GM23248 (cell line): Measurements from ENCODE around the gene HIPK2. TPM values are rescaled to one million over a fixed set of nuclear protein-coding genes. Genes with fewer than 3 reads are reported as not detected.
A peak's percentile ranks its signal among the peaks of the same experiment; 100 is the strongest.

Experiments used
- DNase-seq: peaks from one replicate; pipeline ENCODE4 v3.0.0-alpha.2; 2015
- H2AFZ ChIP-seq: fragments of 200-600 bp; sonication (generic); 2 replicates; pipeline ENCODE4 v1.6.1; 2016; ENCODE audit warnings: antibody characterized with exemption
- H3F3A ChIP-seq: fragments of 200-600 bp; sonication (generic); 2 replicates; pipeline ENCODE4 v1.6.1; 2016; ENCODE audit warnings: mild to moderate bottlenecking, antibody characterized with exemption, mixed run types; ENCODE audit not compliant: insufficient read depth
- H3K27ac ChIP-seq: fragments of 200-600 bp; sonication (generic); 2 replicates; pipeline ENCODE4 v1.5.1; 2016; ENCODE audit warnings: mild to moderate bottlenecking
- H3K27me3 ChIP-seq: fragments of 200-600 bp; sonication (generic); replicated peaks from 2 replicates; pipeline ENCODE4 v1.6.1; 2016; ENCODE audit warnings: mild to moderate bottlenecking; ENCODE audit not compliant: insufficient read depth
- H3K36me3 ChIP-seq: fragments of 200-600 bp; sonication (generic); 2 replicates; pipeline ENCODE4 v1.6.1; 2016; ENCODE audit warnings: low read depth, mild to moderate bottlenecking
- H3K4me1 ChIP-seq: fragments of 200-600 bp; sonication (generic); 2 replicates; pipeline ENCODE4 v1.6.1; 2016; ENCODE audit warnings: mild to moderate bottlenecking; ENCODE audit not compliant: insufficient read depth
- H3K4me2 ChIP-seq: fragments of 200-600 bp; sonication (generic); one replicate; pipeline ENCODE4 v1.6.1; 2016; ENCODE audit warnings: mild to moderate bottlenecking; ENCODE audit not compliant: unreplicated experiment
- H3K4me3 ChIP-seq: fragments of 200-600 bp; sonication (generic); 2 replicates; pipeline ENCODE4 v1.5.1; 2016; ENCODE audit warnings: mild to moderate bottlenecking
- H3K79me2 ChIP-seq: fragments of 200-600 bp; sonication (generic); 2 replicates; pipeline ENCODE4 v1.6.1; 2016; ENCODE audit warnings: mild to moderate bottlenecking; ENCODE audit not compliant: insufficient read depth
- H3K9ac ChIP-seq: fragments of 200-600 bp; sonication (generic); 2 replicates; pipeline ENCODE4 v1.6.1; 2016; ENCODE audit warnings: mild to moderate bottlenecking
- H3K9me2 ChIP-seq: fragments of 200-600 bp; sonication (generic); 2 replicates; pipeline ENCODE4 v1.6.1; 2016; ENCODE audit warnings: mixed run types, mild to moderate bottlenecking, moderate library complexity; ENCODE audit not compliant: insufficient read depth
- H3K9me3 ChIP-seq: fragments of 200-600 bp; sonication (generic); one replicate; pipeline ENCODE4 v1.6.1; 2017; ENCODE audit warnings: low read depth
- H4K20me1 ChIP-seq: fragments of 200-600 bp; sonication (generic); 2 replicates; pipeline ENCODE4 v1.6.0; 2016; ENCODE audit not compliant: insufficient read depth
- EZH2 ChIP-seq: fragments of 200-600 bp; sonication (generic); IDR thresholded peaks from 2 replicates; pipeline ENCODE4 v1.6.1; 2018; ENCODE audit warnings: antibody characterized with exemption, mild to moderate bottlenecking; ENCODE audit not compliant: insufficient read depth, poor library complexity, severe bottlenecking
- EZH2phosphoT487 ChIP-seq: fragments of 200-600 bp; sonication (generic); IDR thresholded peaks from 2 replicates; pipeline ENCODE4 v1.6.1; 2018; ENCODE audit warnings: antibody characterized with exemption, moderate library complexity, mild to moderate bottlenecking, low read depth; ENCODE audit not compliant: insufficient read depth
- WGBS, 2 experiments: methylation state at CpG; one replicate each; pipeline ENCODE4 v1.1.6; 2015 to 2017; ENCODE audit warnings: low lambda C conversion rate in 2 of 2, low coverage in 1 of 2; ENCODE audit errors: missing lambda C conversion rate in 2 of 2; 5-methylcytosine and 5-hydroxymethylcytosine counted together
- in situ Hi-C: fragments of 300-500 bp; cut with MboI; formaldehyde crosslinking; loops from 2 replicates; pipeline ENCODE4 v1.15.0; 2020
- polyA plus RNA-seq: library from polyadenylated mRNA; unstranded; fragments of >200 nt; fragmentation: Nextera tagmentation; extraction: Ambion mirVana; gene quantifications from 2 replicates; pipeline ENCODE4 v1.2.1, GENCODE V29; 2016
- total RNA-seq: library from RNA; depleted of rRNA; stranded (reverse); fragments of >200 nt; shearing (Covaris generic); gene quantifications from 2 replicates; pipeline ENCODE4 v1.2.3, GENCODE V29; 2014

The HIPK2 gene
- total and polyA plus RNA-seq, 2 experiments from 2014 or later: 4.7 to 7.9 TPM

DNA sequence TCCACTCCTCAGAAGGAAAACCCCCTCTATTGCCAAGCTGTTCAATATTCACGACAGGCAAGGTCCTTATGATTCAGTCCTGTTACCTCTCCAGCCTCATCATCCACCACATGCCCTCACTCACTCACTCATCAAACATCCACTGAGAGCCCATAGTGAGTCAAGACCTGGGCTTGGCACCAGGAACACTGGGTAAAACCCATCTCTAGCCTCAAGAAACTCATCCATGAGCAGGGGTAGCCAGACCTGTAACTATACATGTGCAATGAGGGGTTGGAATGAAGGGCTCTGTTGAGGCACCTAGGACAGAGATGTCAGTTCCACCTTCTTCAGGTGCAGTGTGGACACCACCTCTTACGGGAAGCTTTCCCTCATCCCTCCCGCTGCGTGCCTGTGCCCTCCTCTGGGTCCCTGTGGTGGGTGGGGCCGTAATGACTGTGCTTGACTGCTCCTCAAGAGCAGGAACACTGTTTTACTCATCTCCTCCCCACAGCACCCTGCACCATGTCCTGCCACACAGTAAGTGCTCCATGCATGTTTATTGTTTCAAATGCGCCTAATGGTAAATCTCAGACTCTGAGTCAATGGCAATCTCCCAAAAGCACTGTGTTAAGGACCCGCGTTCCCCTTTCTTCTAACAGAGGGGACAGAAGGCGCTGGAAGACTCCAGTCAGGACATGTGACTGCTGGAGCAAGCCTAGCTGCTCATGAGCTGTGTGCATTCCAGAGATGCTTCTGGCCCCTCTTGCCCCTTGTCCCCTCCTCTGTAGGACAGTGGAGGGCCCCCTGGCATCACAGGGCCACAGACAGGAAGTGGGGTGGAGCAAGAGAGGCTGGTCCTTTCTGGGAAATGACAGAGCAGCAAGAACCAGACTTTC, 95.4 kb downstream of the HIPK2 start:
- Histone ChIP-seq H2AFZ (0 out of 2 replicates have a peak overlapping the region, but pooled peaks have one; percentile 2), H4K20me1 (no peaks in the 10 kb centered on the region), H3K27ac (peak overlapping the region; percentile 97), H3K9me3 (no peaks in the 10 kb centered on the region), H3K4me3 (0 out of 2 replicates have a peak overlapping the region, but pooled peaks have one; percentile 6), H3K79me2 (peaks cover 42% of the 10 kb centered on the region), H3K9ac (peak overlapping the region; percentile 75), H3K4me2 (peak overlapping the region; percentile 80), H3F3A (peaks cover 55% of the 10 kb centered on the region), H3K9me2 (no peaks in the 10 kb centered on the region), H3K27me3 (no peaks in the 10 kb centered on the region), H3K36me3 (0 out of 2 replicates have a peak, but pooled peaks cover 7% of the 10 kb centered on the region), H3K4me1 (peaks cover 56% of the 10 kb centered on the region)
- 13 to 18% methylated on average over 9 of the region's 9 CpGs for WGBS, 2 experiments
- TF ChIP-seq EZH2: no peak
- no peak for TF ChIP-seq EZH2phosphoT487
- in situ Hi-C loops: no loop called here
- DNase-seq: peak; percentile 94

DNA sequence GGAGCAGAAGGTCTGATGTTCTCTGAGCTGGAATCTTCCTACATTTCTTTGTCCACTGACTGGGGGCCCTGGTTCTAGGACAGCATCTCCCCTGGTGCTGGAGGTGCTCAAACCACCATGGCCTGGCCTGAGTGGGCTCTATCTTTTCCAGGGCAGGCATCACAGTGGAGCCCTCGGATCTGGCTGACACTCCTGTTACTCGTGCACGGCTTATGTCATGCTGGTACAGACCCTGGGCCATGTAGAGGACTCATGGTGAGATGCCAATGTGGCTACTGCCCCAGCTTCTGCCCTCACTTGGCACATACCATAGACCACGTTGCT, 96.0 kb downstream of the HIPK2 start:
- Histone ChIP-seq H3K9me3 (no peaks in the 10 kb centered on the region), H3K27me3 (no peaks in the 10 kb centered on the region), H3K27ac (peak overlapping the region; percentile 97), H3K4me2 (peak overlapping the region; percentile 80), H3K36me3 (0 out of 2 replicates have a peak, but pooled peaks cover 7% of the 10 kb centered on the region), H3K79me2 (peaks cover 40% of the 10 kb centered on the region), H3K9me2 (no peaks in the 10 kb centered on the region), H4K20me1 (no peaks in the 10 kb centered on the region), H3F3A (peaks cover 55% of the 10 kb centered on the region), H2AFZ (no peak overlapping the region), H3K9ac (peak overlapping the region; percentile 75), H3K4me1 (peaks cover 50% of the 10 kb centered on the region), H3K4me3 (no peak overlapping the region)
- 31 to 39% methylated on average over 4 of the region's 4 CpGs for WGBS, 2 experiments
- in situ Hi-C loops: no loop called here
- no peak for DNase-seq
- no peak for TF ChIP-seq EZH2phosphoT487

DNA sequence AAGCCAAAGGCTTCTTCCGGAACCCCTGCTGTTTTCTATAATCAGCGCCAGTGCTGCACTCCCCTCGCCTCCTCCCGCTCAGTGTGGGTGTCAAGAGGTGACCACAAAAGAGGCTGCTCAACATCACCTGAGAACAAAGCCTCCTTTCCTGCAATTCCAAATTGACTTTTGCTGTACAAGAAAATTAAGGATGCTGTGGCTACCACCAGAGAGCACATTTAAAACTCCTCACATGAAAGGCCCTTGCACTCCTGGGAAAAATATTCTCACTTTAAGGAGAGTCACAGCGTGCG, 96.4 kb downstream of the HIPK2 start:
- Histone ChIP-seq H3K4me2 (peak overlapping the region; percentile 80), H3K4me1 (peaks cover 48% of the 10 kb centered on the region), H3K9me2 (no peaks in the 10 kb centered on the region), H3K79me2 (peaks cover 36% of the 10 kb centered on the region), H4K20me1 (no peaks in the 10 kb centered on the region), H3K36me3 (0 out of 2 replicates have a peak, but pooled peaks cover 7% of the 10 kb centered on the region), H3K9ac (peak overlapping the region; percentile 75), H3F3A (peaks cover 55% of the 10 kb centered on the region), H3K27me3 (no peaks in the 10 kb centered on the region), H3K9me3 (no peaks in the 10 kb centered on the region), H3K27ac (peak overlapping the region; percentile 97), H3K4me3 (no peak overlapping the region), H2AFZ (no peak overlapping the region)
- no peak for DNase-seq
- in situ Hi-C loops: no loop called here
- 77 to 85% methylated on average over 6 of the region's 6 CpGs for WGBS, 2 experiments
- no peak for TF ChIP-seq EZH2
- no peak for TF ChIP-seq EZH2phosphoT487

DNA sequence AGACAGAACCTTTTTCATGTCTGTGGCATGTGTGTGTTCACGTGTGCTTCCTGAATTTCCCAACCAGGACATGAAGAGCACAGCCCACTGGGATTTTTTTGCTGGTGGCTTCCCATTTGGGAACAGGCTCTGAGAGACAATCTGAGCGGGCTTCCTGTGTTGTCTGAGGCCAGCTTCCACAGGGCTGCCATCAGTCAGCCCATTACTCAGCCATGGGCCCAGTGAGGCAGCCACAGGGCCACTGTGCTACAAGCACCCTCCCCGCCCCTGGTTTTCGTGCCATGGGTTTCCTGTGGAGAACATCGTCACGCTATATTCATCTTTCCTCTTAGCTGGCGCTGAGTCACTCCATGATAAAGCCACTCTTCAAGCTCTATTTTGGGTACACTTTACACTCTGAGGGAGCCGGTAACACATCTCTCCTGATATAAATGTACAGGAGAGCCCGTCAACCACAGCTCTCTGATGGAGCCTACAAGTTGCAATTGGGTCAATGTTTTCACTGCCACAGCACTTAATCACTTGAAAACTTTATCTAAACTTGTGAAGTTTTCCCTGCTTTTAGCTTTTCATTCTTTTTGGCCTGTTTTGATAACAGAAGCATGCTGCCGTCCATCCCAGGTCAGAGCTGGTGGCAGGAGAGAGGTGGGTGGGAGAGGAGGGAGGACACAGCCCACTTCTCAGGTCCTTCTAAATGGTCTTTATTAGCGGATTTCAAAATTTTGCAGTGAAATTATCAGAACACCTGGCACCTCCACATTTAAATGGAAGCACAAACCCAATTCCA, 96.9 kb downstream of the HIPK2 start:
- TF ChIP-seq EZH2 (no peak), EZH2phosphoT487 (no peak)
- peak overlapping the region; percentile 80 for H3K4me2 ChIP-seq
- in situ Hi-C loops: no loop called here
- peak overlapping the region; percentile 37 for H2AFZ ChIP-seq
- H3K27me3 ChIP-seq: no peaks in the 10 kb centered on the region
- peaks cover 32% of the 10 kb centered on the region for H3K79me2 ChIP-seq
- H3K9me3 ChIP-seq: no peaks in the 10 kb centered on the region
- H3K27ac ChIP-seq: peak overlapping the region; percentile 97
- DNase-seq: peak; percentile 100
- H3F3A ChIP-seq: peaks cover 55% of the 10 kb centered on the region
- no peaks in the 10 kb centered on the region for H4K20me1 ChIP-seq
- 0 out of 2 replicates have a peak, but pooled peaks cover 4% of the 10 kb centered on the region for H3K36me3 ChIP-seq
- 9 to 12% methylated on average over 11 of the region's 11 CpGs for WGBS, 2 experiments
- peaks cover 50% of the 10 kb centered on the region for H3K4me1 ChIP-seq
- H3K4me3 ChIP-seq: peak overlapping the region; percentile 9; the same call in 1 of the 2 replicates
- H3K9me2 ChIP-seq: no peaks in the 10 kb centered on the region
- peak overlapping the region; percentile 75 for H3K9ac ChIP-seq
